Measurements from ENCODE around the gene ZNF275.

DNA sequence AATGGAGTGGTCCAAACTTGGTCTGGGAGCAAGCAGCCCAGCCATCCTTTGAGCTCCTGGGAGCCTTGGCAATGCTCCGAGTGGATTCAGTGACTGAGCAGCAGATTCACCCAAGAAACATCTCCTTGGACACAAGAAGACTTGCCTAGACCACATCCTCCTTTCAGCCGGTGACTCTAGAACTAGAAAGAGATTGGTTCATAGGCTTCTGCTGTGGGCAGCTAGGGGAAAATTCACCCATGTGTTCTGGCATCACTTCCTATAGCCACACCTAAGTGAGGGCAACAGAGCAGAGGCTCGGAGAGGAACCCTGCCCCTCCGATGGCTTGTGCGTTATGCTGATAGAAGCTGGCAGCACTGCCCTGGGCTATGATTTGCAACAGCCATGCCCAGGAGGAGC is 16.0 kb downstream of the ZNF275 start:
- TF ChIP-seq SUZ12 (IDR thresholded peaks at IDR 0.05) (no peak), CTBP1 (IDR thresholded peaks at IDR 0.05; ENCODE audit: borderline replicate concordance) (no peak), SP1 (IDR thresholded peaks at IDR 0.05) (no peak), FOXA1 (IDR thresholded peaks at IDR 0.05) (no peak), LEF1 (IDR thresholded peaks at IDR 0.05; ENCODE audit: borderline replicate concordance) (no peak), ELF4 (IDR thresholded peaks at IDR 0.05) (no peak), BHLHE40 (IDR thresholded peaks at IDR 0.05; ENCODE audit: borderline replicate concordance) (no peak), ARNT (IDR thresholded peaks at IDR 0.05) (no peak), TARDBP (IDR thresholded peaks at IDR 0.05) (no peak), ZNF384 (IDR thresholded peaks at IDR 0.05) (no peak), L3MBTL2 (conservative IDR thresholded peaks at IDR 0.05) (no peak), FOXK2 (IDR thresholded peaks at IDR 0.05) (no peak), PKNOX1 (IDR thresholded peaks at IDR 0.05) (no peak)

Measured in HEK293T (cell line).